Measurements from ENCODE around the gene CNTN1. TPM values are rescaled to one million over a fixed set of nuclear protein-coding genes. Genes with fewer than 3 reads are reported as not detected.

Gene CNTN1
- total and polyA plus RNA-seq, 3 donors from 2014 or later, result 12.0 to 24.1 (median 21.7) TPM

DNA sequence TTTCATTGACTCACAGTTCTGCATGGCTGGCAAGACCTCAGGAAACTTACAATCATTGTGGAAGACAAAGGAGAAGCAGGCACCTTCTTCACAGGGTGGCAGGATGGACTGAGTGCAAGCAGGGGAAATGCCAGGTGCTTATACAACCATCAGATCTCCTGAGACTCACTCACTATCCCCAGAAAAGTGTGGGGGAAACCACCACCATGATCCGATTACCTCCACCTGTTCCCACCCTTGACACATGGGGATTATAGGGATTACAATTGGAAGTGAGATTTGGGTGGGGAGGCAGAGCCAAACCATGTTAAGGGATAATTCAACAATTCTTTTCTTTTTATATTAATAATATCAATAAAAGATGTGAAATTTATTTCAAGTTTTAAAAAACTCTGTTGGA lies 34.1 kb downstream of the CNTN1 start:
- Histone ChIP-seq H3K9me3 (no peaks in the 10 kb centered on the region), H3K27ac (no peak overlapping the region), H3K4me3 (no peak overlapping the region), H3K4me1 (no peaks in the 10 kb centered on the region), H3K27me3 (no peaks in the 10 kb centered on the region), H3K36me3 (ENCODE audit: low read depth, missing control alignments) (no peaks in the 10 kb centered on the region)
- 90 to 100% methylated on average over 1 of the region's 1 CpG for WGBS, 2 donors
- TF ChIP-seq, protein P1, sequence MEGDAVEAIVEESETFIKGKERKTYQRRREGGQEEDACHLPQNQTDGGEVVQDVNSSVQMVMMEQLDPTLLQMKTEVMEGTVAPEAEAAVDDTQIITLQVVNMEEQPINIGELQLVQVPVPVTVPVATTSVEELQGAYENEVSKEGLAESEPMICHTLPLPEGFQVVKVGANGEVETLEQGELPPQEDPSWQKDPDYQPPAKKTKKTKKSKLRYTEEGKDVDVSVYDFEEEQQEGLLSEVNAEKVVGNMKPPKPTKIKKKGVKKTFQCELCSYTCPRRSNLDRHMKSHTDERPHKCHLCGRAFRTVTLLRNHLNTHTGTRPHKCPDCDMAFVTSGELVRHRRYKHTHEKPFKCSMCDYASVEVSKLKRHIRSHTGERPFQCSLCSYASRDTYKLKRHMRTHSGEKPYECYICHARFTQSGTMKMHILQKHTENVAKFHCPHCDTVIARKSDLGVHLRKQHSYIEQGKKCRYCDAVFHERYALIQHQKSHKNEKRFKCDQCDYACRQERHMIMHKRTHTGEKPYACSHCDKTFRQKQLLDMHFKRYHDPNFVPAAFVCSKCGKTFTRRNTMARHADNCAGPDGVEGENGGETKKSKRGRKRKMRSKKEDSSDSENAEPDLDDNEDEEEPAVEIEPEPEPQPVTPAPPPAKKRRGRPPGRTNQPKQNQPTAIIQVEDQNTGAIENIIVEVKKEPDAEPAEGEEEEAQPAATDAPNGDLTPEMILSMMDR (IDR thresholded peaks at IDR 0.05), result no peak
- TF ChIP-seq POLR2A (IDR thresholded peaks at IDR 0.05), result no peak
- no peak for DNase-seq
- intact Hi-C loops (cut with DNase I; ENCODE audit: low total_unique reads), result no loop called here

DNA sequence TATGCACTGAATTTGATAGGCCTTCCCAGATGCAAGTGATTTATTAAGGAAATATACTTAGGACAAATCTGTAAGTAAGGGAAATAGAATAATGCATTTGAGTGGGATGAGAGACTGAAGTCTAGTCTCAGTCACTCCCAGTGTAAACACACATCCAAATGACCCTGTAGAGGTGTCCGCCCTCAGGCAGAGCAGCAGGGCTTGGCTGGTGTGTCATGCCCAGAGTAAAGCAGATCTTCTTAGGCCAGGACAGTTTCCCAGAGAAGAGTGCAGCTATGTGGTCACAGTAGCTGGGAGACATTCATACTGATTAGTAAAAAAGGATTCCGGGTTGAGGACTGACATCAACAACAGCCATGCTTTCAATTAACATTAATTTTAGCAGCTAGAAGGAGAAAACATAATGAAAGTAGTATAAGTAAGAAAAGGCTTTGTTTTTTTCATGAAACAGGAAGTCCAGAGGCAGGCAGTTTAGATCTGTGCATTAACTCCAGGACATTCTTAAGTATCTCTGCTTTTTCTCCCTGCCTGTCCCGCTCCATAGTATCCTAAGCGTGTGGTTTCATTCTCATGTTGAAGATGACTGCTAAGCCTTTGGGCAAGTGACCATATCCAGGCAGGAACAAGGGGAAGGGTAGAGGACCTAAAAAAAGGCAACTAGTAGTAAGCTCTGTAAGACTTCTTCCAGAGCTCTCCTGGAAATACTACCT lies 35.7 kb downstream of the CNTN1 start:
- TF ChIP-seq, protein P1 (IDR thresholded peaks at IDR 0.05), result no peak
- Histone ChIP-seq H3K4me3 (no peak overlapping the region), H3K9me3 (no peaks in the 10 kb centered on the region), H3K4me1 (no peaks in the 10 kb centered on the region), H3K27me3 (no peaks in the 10 kb centered on the region), H3K36me3 (ENCODE audit: low read depth, missing control alignments) (no peaks in the 10 kb centered on the region), H3K27ac (no peak overlapping the region)
- 86 to 93% methylated on average over 4 of the region's 4 CpGs for WGBS, 2 donors
- no peak for DNase-seq
- intact Hi-C loops (cut with DNase I; ENCODE audit: low total_unique reads), result no loop called here

DNA sequence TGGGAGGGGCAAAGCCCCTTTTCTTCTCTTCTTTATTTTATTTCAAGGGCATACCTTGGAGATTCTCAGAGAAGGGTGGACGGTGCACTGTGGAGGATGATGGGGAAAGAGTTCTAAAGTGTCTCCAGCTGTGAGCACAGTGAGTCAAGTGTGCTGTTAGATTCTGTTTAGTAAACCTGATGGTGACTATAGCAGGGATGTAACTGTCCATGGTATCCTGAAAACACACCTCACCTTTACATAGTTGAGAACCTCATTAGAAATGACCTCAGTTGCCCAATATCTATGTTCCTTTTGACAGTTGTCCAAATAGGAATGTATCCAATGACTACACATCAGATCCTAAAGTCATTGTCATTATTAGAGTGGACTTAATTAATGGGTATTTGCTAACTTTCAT lies 38.0 kb downstream of the CNTN1 start:
- Histone ChIP-seq H3K4me3 (no peak overlapping the region), H3K27ac (no peak overlapping the region), H3K4me1 (no peaks in the 10 kb centered on the region), H3K36me3 (ENCODE audit: low read depth, missing control alignments) (no peaks in the 10 kb centered on the region), H3K9me3 (no peaks in the 10 kb centered on the region), H3K27me3 (no peaks in the 10 kb centered on the region)
- intact Hi-C loops (cut with DNase I; ENCODE audit: low total_unique reads), result no loop called here
- no peak for TF ChIP-seq POLR2A (IDR thresholded peaks at IDR 0.05)
- TF ChIP-seq, protein P1 (IDR thresholded peaks at IDR 0.05), result no peak
- no peak for DNase-seq
- WGBS, 2 donors, result 83 to 86% methylated on average over 1 of the region's 1 CpG

DNA sequence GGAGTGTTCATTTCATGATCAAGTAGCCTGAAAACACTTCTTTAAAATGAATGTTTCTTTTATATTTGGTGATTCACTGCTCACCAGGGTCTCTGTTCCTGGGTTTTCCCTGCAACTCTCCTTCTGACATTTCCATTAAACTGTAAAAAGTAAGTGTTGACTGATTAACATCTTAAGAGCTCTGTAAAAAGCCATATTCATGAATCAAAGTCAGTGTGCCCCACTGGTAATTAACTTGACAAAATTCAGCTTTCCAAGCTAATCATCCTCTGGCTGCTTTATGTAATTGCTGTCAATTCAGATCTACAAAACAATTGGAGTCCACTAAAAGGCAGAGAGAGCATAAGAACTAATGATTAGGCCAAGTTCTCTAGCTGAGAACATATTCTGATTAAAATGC lies 41.6 kb downstream of the CNTN1 start:
- intact Hi-C loops (cut with DNase I; ENCODE audit: low total_unique reads), result no loop called here
- no peak for TF ChIP-seq POLR2A (IDR thresholded peaks at IDR 0.05)
- TF ChIP-seq, protein P1 (IDR thresholded peaks at IDR 0.05), result no peak
- DNase-seq, result no peak
- Histone ChIP-seq H3K27me3 (no peaks in the 10 kb centered on the region), H3K36me3 (ENCODE audit: low read depth, missing control alignments) (no peaks in the 10 kb centered on the region), H3K9me3 (no peaks in the 10 kb centered on the region), H3K27ac (no peak overlapping the region), H3K4me1 (no peaks in the 10 kb centered on the region), H3K4me3 (no peak overlapping the region)

DNA sequence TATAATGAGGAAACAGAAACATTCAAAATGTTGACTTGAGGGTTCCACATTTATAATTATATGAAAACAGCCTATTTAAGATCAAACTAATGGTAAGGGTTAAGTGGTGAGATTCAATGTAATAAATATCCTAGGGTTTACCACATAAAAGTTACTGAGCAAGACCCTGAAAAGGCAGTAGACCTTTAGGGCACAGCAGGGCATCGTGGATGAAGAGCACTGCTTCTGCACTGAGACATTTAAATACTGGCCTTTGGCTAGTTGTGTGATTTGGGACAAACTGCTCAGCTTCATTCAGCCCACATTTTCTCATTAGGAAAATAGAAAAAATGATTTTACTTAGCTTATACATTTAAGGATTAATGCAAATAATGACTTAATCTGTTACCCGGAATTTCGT lies 42.0 kb downstream of the CNTN1 start:
- DNase-seq, result no peak
- no peaks in the 10 kb centered on the region for H3K27me3 ChIP-seq
- H3K9me3 ChIP-seq, result no peaks in the 10 kb centered on the region
- H3K4me3 ChIP-seq, result no peak overlapping the region
- no peak overlapping the region for H3K27ac ChIP-seq
- 87 to 89% methylated on average over 3 of the region's 3 CpGs for WGBS, 2 donors
- no peaks in the 10 kb centered on the region for H3K36me3 ChIP-seq (ENCODE audit: low read depth, missing control alignments)
- H3K4me1 ChIP-seq, result no peaks in the 10 kb centered on the region
- intact Hi-C loops (cut with DNase I; ENCODE audit: low total_unique reads), result no loop called here
- TF ChIP-seq POLR2A (IDR thresholded peaks at IDR 0.05), result no peak
- TF ChIP-seq, protein P1 (IDR thresholded peaks at IDR 0.05), result no peak

Data from testis (tissue), 3 donors.